GM21515 (cell line): ENCODE measurements around the gene C2CD2.

Experiments
- ATAC-seq: cut with Tn5 transposase; IDR thresholded peaks from one replicate; pipeline ENCODE4 v1.9.1; 2021; ENCODE audit not compliant: unreplicated experiment

Gene C2CD2

GRCh38 chr21:41869771-41870170 is 84.0 kb downstream of the C2CD2 start:
- ATAC-seq = no peak

- ATAC-seq = peak; percentile 48
Observed at GRCh38 chr21:41868062-41868710, 85.6 kb downstream of the C2CD2 start.

- ATAC-seq = no peak
Observed at GRCh38 chr21:41867313-41867712, 86.5 kb downstream of the C2CD2 start.

GRCh38 chr21:41866274-41866809 is 87.5 kb downstream of the C2CD2 start:
- no peak for ATAC-seq

- peak; percentile 47 for ATAC-seq
Observed at GRCh38 chr21:41865002-41865777, 88.6 kb downstream of the C2CD2 start.

GRCh38 chr21:41864311-41865001 is 89.4 kb downstream of the C2CD2 start:
- no peak for ATAC-seq

- no peak for ATAC-seq
Observed at GRCh38 chr21:41863439-41863740, 90.4 kb downstream of the C2CD2 start.

GRCh38 chr21:41861987-41862386 is 91.8 kb downstream of the C2CD2 start:
- ATAC-seq = no peak

GRCh38 chr21:41861255-41861654 is 92.6 kb downstream of the C2CD2 start:
- ATAC-seq = no peak

- ATAC-seq = no peak
Observed at GRCh38 chr21:41859297-41859980, 94.4 kb downstream of the C2CD2 start.

GRCh38 chr21:41858466-41859296 is 95.1 kb downstream of the C2CD2 start:
- ATAC-seq = no peak

- ATAC-seq = no peak
Observed at GRCh38 chr21:41857771-41858300, 96.0 kb downstream of the C2CD2 start.

GRCh38 chr21:41856572-41856971 is 97.2 kb downstream of the C2CD2 start:
- ATAC-seq = no peak

GRCh38 chr21:41854426-41854995 is 99.3 kb downstream of the C2CD2 start:
- ATAC-seq = no peak

GRCh38 chr21:41852929-41853320 is 100.9 kb downstream of the C2CD2 start:
- no peak for ATAC-seq

- no peak for ATAC-seq
Observed at GRCh38 chr21:41852151-41852928, 101.5 kb downstream of the C2CD2 start.

- no peak for ATAC-seq
Observed at GRCh38 chr21:41851090-41851790, 102.6 kb downstream of the C2CD2 start.

- no peak for ATAC-seq
Observed at GRCh38 chr21:41850085-41850484, 103.7 kb downstream of the C2CD2 start.
